Stimulated activated CD8-positive, alpha-beta memory T cell treated with anti-CD3 and anti-CD28 coated beads, Interleukin-7, amount 100 ng/mL, for 1 hour (primary cell): ENCODE measurements around the gene NUP155.
"Not testable (repeated sequence)": the region's sequence is repeated elsewhere in the genome, so short reads cannot be mapped to it uniquely, and the experiment has no call there.

Source experiments
- DNase-seq, 2 donors: peaks; one replicate each; pipeline ENCODE4 v3.0.0-alpha.2; 2020; ENCODE audit warnings: low read depth in 2 of 2

NUP155 gene

DNA sequence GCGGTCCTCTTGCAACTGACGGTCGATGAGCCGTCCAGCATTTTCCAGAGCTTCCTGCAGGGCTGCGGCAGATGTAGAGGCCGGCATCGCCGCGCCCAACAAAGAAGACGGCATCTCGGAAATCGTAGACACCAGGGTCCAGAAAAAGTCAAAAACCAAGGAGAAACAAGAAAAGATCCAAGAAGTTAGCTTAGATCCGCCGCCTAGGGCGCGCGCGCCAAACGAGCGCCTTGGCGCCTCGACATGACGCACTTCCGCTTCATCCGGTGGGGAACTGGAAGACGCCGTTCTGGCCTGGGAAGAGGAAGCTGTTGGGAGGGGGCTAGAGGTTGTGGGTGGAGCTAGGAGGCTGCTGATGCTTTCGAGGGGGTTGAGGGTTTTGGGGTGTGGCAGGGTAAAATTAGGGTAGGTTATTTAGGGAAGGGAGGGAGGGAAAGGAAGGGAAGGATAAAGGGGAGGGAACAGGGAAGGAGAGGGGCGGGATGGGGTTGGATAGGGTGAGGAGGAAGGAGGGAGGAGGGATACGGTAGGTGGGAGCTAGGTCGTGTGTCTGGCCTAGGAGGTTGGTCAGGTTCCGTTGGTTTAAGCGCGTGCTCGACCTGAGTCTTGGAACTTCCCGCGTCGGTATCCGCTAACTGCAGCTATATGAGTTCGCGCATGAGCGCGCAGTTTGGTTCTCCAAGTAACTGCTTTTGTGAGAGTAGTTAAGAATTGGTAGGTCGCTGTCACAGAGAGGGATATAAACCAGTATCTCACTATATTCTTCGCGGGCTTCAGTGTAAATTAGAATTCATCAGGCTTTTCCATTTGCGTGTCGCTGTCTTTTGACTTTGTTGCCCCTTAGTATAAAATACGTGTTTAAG, at the start of gene NUP155:
Gene NUP155 (minus strand): TSS at position 243 of the 863 bp plus-strand sequence. CDS start 129 bp downstream, at position 114.
- DNase-seq: peak; percentile 69 to 77

DNA sequence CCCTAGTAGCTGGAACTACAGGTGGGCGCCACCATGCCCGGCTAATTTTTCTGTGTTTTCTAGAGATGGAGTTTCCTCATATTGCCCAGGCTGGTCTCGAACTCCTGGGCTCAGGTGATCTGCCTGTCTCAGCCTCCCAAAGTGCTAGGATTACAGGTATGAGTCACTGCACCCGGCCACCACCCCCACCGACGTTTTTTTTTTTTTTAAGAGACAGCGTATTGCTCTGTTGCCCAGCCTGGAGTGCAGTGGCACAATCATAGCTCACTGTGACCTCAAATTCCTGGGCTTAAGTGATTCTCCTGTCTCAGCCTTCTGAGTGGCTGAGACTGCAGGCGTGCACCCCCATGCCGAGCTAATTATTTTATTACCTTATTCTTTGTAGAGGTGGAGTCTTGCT, 46.4 kb upstream of the NUP155 start:
- no peak for DNase-seq

DNA sequence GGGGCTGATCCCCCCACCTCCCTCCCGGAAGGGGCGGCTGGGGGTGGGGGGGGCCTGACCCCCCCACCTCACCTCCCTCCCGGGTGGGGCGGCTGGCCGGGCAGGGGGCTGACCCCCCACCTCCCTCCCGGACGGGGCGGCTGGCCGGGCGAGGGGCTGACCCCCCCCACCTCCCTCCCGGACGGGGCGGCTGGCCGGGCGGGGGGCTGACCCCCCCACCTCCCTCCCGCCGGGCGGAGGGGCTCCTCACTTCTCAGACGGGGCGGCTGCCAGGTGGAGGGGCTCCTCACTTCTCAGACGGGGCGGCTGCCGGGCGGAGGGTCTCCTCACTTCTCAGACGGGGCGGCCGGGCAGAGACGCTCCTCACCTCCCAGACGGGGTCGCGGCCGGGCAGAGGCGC, 44.5 kb upstream of the NUP155 start:
- not testable (repeated sequence) for DNase-seq

DNA sequence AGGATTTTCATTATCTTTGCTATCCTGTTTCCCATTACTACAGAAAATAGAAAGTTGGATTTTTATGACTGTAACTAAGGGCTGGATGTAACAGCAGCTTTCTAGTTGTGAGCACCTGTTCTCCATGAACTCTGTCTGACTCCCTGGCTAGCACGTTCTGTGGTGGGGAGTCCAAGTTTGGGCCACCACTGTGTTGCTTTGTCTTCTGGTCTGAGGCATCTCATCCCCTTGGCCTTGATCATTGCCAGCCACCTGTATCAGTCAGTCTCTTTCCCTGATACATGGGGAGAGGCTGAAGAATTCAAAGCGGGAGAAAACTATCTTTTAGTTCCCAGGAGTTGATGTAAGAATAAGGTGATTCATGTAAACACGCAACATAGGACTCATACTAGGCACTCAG, 41.6 kb upstream of the NUP155 start:
- no peak for DNase-seq

DNA sequence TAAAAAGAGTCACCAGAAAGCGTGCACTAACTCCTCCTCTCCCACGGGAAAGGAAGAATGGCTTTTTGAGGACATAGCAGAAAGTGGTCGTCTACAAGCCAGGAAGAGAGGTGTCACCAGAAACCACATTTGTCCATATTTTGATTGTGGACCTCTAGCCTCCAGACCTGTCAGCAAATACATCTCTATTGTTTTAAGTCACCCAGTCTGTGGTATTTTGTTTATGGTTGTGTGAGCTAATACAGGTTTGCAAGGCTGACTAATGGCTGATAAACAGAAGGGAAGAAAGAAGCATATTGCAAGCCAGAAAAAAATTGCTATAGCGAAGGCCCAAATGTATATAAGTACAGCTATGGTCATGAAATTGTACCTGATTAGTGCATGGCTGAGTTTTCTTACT, 29.6 kb upstream of the NUP155 start:
- no peak for DNase-seq

DNA sequence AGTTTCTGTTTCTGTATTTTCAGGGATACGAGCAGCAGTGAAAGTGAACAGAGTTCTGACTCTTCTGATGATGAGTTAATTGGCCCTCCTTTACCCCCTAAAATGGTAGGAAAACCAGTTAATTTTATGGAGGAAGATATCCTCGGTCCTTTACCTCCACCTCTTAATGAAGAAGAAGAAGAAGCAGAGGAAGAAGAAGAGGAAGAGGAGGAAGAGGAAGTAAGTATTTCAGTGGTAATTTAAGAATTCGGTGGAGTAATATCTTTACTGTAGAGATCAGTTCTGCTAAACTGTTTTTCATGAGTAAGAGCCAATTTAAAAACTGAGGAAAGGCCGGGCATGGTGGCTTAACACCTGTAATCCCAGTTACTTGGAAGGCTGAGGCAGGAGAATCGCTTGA, 25.4 kb upstream of the NUP155 start:
- DNase-seq: no peak

DNA sequence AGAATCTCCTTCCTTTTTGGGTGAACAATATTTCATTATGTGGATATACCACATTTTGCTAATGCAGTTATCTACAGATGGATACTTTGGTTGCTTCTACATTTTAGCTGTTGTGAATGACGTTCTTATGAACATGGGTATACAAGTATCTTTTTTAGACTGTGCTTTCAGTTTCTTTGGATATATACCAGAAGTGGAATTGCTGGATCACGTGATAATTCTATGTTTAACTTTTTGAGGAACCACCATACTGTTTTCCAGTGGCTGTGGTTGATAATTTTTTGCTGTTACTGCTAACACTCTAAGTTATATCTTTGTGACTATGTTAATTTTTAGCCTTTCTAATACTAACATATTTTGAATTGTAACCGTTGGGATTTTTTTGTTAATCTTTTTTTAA, 20.7 kb upstream of the NUP155 start:
- no peak for DNase-seq

DNA sequence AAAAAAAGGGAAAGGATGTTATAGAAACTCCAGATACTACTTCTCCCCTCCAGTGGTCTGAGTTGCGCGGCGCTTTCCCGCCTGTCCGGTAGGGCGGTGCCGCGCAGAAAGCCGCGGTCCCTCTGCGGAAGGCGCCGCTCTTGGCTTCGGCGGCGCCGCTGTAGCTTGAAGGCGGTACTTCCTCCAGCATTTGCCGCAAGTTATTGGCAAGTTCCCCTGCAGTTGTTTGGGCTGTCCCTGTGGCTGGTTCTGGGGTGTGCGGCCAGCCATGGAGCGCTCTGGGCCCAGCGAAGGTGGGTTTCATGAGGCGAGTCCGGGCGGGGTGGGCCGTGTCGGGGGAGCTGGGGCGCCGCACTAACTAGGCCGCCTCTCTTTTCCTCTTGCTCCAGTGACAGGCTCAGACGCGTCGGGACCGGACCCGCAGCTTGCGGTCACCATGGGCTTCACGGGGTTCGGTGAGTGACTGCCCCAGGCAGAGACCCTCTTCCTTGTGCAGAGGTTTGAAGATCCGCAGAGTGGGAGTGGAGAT, 8.3 kb upstream of the NUP155 start, which contains the start of gene WDR70:
Gene WDR70 (plus strand): TSS at position 219 of the 529 bp plus-strand sequence. CDS start 50 bp downstream, at position 269.
- DNase-seq: peak; percentile 59 to 60

DNA sequence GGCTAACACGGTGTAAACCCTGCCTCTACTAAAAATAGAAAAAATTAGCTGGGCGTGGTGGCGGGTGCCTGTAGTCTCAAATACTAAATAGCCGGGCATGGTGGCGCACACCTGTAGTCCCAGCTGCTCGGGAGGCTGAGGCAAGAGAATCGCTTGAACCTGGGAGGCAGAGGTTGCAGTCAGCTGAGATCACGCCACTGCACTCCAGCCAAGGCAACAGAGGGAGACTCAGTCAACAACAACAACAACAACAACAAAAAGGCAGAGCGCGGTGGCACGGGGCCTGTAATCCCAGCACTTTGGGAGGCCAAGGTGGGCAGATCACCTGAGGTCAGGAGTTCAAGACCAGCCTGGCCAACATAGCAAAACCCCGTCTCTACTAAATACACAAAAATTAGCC, 7.2 kb upstream of the NUP155 start:
- not testable (repeated sequence) for DNase-seq

DNA sequence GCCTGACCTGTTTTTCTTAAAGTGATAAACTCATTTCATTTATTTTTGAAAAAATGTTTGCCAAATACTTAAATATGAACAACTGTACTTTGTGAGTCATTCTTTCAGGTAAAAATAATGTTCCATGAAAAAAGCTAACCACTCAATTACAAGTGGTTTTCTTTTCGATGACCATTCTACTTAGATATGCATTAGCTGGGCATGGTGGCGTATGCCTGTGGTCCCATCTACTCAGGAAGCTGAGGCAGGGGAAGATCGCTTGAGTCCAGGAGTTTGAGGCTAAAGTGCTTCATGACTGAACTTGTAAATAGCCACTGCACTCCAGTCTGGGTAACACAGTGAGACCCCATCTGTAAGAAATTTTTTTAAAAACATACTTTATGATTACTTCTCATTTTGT, 4.2 kb upstream of the NUP155 start:
- DNase-seq: no peak

DNA sequence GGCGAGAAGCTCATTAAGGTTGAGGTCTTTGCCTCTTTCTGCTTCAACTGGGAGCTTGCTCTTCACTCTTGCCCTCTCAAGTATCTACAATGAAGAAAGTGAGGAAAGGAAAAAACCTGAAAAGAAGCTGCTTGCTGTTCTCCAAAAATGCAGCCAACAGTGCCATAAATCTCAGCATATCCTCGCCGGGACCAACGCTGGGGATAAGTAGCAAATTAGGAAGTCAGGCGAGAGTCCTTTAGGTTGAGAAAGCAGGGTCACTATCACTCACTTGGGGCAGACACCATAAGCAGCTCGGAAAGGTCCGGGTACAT, 399 bp downstream of the NUP155 start:
- no peak for DNase-seq

DNA sequence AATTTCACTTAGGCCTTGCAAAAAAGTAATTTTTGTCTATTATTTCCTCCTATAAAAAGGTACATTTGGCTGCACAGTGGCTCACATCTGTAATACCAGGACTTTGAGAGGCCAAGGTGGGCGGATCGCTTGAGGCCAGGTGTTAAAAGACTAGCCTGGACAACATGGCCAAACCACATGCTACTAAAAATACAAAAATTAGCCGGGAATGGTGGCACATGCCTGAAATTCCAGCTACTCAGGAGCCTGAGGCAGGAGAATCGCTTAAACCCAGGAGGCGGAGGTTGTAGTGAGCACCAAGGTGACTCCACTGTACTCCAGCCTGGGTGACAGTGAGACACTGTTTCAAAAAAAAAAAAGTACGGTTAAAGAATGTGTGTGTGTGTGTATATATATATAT, 15.7 kb downstream of the NUP155 start:
- no peak for DNase-seq

DNA sequence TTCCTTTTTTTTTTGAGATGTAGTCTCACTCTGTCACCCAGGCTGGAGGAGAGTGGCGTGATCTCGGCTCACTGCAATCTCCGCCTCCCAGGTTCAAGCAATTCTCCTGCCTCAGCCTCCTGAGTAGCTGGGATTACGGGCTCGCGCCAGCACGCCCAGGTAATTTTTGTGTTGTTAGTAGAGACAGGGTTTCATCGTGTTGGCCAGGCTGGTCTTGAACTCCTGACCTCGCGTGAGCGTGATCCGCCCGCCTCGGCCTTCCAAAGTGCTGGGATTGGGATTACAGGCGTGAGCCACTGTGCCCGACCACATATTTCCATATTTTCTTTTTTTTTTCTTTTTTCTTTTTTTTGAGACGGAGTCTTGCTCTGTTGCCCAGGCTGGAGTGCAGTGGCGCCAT, 28.2 kb downstream of the NUP155 start:
- DNase-seq: not testable (repeated sequence)

DNA sequence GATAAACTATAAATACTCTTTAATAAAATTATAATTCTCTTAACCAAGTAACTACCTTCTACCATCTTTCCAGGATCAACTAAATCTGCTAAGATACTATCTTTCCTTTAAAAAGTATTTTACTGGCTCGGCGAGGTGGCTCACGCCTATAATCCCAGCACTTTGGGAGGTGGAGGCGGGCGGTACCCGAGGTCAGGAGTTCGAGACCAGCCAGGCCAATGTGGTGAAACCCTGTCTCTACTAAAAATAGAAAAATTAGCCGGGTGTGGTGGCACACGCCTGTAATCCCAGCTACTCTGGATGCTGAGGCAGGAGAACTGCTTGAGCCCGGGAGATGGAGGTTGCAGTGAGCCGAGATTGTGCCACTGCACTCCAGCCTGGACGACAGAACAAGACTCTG, 36.2 kb downstream of the NUP155 start:
- DNase-seq: not testable (repeated sequence)

DNA sequence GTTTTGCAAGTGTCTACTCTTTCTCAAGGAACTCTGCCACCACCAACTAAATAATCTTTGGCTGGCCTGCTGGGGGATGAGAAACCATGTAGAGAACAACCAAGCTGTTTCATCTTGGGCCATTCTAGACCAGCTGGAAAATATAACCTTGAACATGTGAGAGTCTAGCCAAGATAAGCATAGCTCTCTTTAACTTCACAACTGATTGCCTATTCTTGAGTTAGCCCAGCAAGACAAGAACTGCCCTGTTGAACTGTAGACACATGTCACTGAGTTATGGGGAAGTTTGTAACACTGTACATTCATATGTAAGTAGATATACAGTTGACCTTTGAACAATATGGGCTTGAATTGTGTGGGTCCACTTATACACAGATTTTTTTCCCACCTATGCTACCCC, 44.4 kb downstream of the NUP155 start:
- no peak for DNase-seq

DNA sequence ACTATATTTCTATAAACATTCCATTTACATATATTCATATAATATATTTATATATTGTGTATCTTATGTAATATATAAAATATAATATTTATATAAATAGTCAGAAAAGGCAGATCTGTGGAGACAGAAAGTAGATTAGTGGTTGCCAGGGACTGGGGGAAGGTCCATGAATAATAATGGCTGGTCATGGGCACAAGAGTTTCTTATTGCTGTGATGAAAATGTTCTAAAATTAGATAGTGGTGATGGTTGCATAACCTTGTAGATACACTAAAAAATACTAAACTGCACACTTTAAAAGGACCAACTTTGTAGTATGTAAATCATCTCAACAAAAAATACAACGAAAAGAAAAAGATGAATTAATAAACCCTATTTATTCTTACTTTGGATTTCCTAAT, 47.3 kb downstream of the NUP155 start:
- DNase-seq: no peak

DNA sequence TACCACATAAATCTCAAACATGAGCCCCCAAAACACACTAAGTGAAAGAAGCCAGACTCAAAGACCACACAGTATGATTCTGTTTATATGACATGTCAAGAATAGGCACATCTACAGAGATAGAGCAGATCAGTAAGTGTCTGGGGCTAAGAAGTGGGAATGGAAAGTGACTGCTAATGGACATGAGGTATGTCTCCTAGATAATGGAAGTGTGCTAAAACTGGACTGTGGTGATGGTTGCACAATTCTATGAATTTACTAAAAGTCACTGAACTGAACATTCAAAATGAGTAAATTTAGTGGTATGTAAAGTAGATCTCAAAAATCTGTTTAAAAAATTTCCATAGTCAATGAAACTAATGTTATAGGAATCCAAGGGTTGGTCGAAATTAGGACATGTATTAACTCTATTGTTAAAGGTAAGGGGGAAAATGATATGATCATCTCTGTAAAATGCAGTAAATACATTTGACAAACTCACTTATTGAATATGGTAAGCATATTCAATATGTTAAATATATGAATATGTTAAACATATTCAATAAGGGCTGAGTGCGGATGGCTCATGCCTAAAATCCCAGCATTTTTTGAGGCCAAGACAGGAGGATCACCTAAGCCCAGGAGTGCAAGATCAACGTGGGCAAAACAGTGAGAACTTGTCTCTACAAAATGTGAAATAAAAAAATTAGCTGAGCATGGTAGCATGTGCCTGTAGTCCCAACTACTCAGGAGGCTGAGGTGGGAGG, 51.7 kb downstream of the NUP155 start:
- DNase-seq: no peak

DNA sequence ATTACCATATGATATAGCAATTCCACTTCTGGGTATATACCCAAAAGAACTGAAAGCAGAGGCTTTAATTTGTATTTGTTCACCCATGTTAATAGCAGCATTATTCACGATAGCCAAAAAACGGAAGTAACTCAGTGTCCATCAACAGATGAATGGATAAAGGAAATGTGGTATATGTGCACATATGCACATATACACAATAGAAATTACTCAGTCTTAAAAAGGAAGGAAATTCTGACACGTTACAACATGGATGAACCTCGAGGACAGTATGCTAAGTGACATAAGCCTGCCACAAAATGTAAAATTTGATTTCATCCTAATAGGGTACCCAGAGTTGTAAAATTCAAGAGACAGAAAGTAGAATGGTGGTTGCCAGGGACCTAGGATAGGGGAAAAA, 54.9 kb downstream of the NUP155 start:
- DNase-seq: no peak

DNA sequence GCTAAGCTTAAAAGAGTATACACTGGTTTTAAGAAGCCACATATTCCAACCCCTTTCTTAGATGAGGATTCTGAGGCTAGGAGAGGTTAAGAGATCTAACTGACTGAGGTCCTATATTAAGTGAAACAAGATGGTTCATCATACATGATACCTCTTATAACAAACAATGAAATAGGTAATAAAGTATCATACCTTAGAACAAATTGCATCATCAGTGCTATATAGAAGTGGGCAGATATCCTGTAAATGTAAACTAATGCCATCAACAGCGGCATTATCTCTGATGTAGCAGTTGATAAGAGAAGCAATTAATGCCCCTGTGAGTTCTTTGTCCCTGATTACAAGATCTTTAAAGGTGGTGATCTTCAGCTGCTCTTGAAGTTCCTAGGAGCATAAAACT, 60.5 kb downstream of the NUP155 start:
- no peak for DNase-seq

DNA sequence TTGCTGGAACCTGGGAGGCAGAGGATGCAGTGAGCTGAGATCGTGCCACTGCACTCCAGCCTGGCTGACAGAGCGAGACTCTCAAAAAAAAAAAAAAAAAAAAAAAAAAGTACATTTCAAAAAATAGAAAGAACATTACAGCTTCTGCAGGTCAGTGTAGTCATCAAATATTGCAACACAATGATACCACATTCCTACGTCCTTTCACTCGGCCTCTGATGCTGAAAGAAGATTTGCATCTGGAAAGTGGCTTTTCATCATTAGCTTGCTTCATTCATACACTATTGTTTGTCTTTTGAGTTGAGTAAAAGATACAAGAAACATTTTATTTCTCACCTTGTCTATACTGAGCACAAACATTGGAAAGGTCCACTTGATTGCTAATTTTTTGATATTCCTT, 62.1 kb downstream of the NUP155 start:
- no peak for DNase-seq

DNA sequence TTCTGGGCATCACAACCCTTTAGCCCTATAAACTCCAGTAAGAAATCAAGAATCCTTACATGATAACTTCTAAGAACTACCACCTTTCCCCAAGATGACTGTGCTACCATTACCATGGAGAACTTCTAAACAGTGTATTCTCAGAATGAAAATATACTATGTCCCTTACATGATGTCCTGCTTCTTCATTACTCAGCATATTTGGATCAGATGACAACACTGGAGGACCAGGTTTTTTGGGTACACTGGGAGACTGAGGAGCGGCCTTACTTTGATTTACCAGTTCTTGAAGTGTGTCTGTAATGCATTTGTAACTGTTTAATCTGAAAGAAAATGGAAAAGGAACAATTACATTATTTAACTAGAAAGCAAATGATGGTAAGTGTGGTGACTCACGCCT, 66.0 kb downstream of the NUP155 start:
- no peak for DNase-seq

DNA sequence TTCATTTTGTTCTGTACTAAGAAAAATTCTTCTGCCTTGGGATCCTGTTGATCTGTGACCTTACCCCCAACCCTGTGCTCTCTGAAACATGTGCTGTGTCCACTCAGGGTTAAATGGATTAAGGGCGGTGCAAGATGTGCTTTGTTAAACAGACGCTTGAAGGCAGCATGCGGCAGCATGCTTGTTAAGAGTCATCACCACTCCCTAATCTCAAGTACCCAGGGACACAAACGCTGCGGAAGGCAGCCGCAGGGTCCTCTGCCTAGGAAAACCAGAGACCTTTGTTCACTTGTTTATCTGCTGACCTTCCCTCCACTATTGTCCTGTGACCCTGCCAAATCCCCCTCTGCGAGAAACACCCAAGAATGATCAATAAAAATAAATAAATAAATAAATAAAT, 74.6 kb downstream of the NUP155 start:
- not testable (repeated sequence) for DNase-seq
